Adrenal gland (tissue), 5 donors: ENCODE measurements around the gene RPGRIP1.

ENCODE experiments used
- POLR2A ChIP-seq, 2 donors: fragments of 450-650 bp; IDR thresholded peaks; one replicate each; pipeline ENCODE4 v1.6.1; 2017; ENCODE audit warnings: antibody characterized with exemption in 2 of 2, mild to moderate bottlenecking in 2 of 2, moderate library complexity in 1 of 2
- TF ChIP-seq, protein P1 (sequence below), 6 experiments: fragments of 450-650 bp in 4 of 6; fragments of 200-600 bp in 2 of 6; sonication (generic) in 1 of 6; IDR thresholded peaks; 1 replicate in 5 of 6; 2 replicates in 1 of 6; pipeline versions ENCODE4 v1.5.1 to v1.8.0; 2016 to 2021; ENCODE audit warnings: antibody characterized with exemption in 6 of 6, mild to moderate bottlenecking in 2 of 6, moderate library complexity in 1 of 6
- donor health status: DM: no; HTN: no; CAD: no.

DNA sequence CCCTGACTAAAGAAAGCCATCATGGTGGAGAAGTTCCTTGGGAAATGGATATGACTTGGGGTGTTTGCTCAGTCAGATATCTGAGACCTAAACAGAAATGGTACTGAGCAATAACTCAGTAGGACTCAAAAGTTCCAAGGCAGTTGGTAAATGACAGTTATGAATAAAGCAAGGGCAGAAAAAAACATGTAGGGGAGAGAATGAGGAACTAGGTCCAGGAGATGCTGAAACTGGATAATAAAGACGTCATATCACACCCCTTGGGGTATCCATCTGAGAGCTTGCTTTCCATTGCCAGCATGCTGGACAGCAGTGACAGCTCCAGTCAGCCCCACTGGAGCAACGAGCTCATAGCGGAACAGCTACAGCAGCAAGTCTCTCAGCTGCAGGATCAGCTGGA, 37.5 kb downstream of the RPGRIP1 start:
- TF ChIP-seq, protein P1, sequence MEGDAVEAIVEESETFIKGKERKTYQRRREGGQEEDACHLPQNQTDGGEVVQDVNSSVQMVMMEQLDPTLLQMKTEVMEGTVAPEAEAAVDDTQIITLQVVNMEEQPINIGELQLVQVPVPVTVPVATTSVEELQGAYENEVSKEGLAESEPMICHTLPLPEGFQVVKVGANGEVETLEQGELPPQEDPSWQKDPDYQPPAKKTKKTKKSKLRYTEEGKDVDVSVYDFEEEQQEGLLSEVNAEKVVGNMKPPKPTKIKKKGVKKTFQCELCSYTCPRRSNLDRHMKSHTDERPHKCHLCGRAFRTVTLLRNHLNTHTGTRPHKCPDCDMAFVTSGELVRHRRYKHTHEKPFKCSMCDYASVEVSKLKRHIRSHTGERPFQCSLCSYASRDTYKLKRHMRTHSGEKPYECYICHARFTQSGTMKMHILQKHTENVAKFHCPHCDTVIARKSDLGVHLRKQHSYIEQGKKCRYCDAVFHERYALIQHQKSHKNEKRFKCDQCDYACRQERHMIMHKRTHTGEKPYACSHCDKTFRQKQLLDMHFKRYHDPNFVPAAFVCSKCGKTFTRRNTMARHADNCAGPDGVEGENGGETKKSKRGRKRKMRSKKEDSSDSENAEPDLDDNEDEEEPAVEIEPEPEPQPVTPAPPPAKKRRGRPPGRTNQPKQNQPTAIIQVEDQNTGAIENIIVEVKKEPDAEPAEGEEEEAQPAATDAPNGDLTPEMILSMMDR (IDR thresholded peaks at IDR 0.05) = no peak
- TF ChIP-seq POLR2A (IDR thresholded peaks at IDR 0.05) = no peak
